ENCODE data around the gene INSC.

Gene INSC

DNA sequence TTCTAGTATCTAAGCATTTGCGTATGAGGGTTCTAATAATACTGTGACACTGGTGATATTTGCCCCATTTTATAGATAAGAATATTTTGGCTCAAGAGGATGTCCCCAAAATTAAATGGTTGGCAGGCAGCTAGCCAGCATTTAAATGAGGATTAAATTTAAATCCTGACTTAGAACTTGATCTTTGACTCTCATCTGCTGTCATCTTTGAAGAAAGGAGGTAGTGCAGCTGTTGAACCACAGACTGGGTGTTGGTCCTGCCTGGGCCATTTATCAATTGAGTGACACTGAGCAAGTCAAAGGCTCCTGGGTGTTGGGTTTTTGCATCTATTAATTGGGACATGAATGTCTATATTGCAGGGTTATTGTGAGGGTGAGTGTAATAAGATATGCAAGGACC lies 112.3 kb downstream of the INSC start:
- DNase-seq = no peak

- no peak for DNase-seq
These were observed 113.7 kb downstream of the INSC start for GRCh38 chr11:15228331-15228849.

GRCh38 chr11:15229069-15229468 lies 114.3 kb downstream of the INSC start:
- no peak for DNase-seq

DNA sequence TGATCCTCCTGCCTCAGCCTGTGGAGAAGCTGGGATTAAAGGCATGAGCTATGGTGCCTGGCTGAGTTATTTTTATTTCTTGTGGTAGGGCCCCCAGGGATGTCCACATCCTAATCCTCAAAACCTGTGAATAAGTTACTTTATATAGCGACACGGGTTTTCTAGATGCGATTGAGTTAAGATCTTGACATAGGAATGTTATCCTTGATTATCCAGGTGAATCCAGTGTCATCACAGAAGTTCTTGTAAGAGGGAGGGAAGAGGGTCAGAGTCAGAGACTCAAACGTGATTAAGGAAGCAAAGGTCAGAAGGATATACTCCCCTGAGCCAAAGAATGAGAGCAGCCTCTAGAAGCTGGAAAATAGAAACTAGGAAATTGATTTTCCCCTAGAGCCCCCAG lies 117.8 kb downstream of the INSC start:
- no peak for DNase-seq

GRCh38 chr11:15233371-15234165 lies 118.8 kb downstream of the INSC start:
- no peak for DNase-seq

DNA sequence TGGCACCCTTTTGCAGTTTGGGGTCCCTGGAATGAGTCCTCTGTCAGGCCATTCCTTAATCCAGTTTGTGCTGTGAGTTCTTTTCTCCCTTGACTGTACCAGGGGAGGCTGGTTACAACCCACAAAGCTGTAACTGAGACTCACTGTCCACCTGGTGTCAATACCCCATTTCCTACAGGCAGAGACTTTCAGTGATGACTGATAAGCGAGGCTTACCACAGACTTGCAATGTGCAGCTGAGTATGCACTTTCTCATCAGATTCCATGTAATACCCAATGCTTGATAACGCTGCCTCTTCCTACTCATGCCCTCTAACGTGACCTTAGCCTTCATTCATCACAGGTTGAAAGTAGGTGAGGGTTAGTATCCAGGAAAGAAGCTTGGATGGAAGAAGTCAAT lies 120.1 kb downstream of the INSC start:
- DNase-seq = no peak

- DNase-seq = no peak
These were observed 121.8 kb downstream of the INSC start for GRCh38 chr11:15236559-15236958.

DNA sequence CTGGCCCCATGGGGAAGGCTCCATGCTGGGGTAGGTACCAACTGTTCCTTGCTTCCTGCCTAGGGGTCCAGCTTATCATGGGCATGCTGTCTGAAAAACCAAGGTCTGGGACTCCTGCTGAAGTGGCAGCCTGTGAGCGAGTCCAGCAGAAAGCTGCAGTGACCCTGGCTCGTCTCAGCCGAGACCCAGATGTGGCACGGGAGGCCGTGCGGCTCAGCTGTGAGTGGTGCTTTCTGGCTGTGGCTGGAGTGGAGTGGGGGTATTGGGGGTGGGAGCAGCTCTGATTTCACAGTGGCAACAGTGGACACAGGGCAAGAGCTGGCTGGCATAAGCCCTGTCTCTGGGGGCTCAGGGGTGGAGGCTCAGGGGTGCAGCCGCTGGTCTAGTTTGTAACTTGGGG lies 124.1 kb downstream of the INSC start:
- no peak for DNase-seq

DNA sequence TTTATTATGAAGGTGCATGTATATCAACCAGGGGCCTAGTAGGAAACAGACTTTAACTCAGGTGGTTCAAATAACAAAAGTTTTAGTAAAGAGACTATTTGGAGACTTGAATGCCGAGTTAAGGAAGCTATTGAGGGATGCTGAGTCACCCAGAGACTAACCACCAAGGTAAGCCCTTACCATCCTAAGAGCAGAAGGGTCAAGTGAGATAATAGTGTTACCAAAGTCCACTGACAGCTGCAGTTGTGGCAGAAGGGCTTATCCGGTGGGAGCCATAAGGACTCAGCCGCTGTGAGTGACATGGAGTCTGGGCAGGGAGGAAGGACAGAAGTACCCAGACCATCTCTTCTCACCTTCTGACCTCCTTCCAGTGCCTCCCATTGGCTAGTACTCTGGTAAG lies 134.0 kb downstream of the INSC start:
- DNase-seq = no peak

DNA sequence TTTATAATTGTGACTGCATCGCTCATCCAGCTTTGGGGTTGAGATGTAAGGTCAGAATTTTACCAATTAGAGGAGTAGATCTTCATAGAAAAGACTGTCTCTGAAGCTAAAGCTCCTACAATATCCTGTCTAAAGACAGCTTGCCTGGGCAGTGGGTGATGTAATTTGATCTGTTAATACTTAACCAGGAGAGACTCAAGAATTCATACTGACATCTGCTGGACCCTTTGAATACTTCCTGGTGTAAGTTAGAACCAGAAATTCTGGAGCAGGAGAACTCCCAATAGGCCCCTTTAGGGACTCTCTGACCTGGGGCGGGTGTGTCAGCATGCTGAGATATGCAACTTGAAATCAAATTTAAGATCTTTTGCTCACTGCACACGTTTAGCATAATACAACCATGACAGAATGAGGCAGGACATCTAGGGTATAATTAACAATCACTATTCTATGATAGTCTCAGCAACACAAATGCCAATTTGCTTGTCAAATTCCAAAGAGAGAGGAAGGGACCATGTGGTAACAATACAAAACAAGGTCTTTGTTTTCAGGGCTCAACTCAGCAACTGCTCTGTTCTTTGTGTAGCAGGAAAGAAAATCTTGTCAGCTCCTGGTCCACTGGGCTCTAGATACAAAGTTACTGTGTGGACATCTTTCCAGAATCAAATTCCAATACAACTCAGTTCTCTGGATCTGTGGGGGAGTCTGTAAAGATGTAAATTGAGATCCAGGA lies 143.9 kb downstream of the INSC start:
- no peak for DNase-seq

- no peak for DNase-seq
These were observed 152.3 kb downstream of the INSC start for GRCh38 chr11:15266999-15267398.

DNA sequence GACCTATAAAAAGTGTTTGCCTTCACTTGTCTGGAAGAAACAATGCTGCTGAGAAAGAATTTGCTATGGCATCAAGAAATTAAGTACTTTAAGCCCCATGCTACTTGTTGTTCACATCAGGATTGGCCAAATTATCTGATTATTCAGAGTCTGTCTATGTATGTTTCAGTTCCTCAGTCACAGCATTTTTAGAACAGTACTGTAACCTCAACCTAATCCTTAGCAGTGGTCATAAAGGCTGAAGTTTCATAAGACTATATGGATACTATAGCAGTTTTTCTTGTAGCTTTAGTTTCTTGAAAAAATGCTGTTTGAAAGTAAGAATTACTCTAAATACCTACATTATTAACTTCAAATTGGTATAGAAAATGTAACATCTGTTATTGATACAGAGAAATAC lies 153.9 kb downstream of the INSC start:
- DNase-seq = no peak

GRCh38 chr11:15275141-15275540 lies 160.4 kb downstream of the INSC start:
- no peak for DNase-seq

GRCh38 chr11:15276621-15277020 lies 161.9 kb downstream of the INSC start:
- no peak for DNase-seq

GRCh38 chr11:15278128-15278527 lies 163.4 kb downstream of the INSC start:
- no peak for DNase-seq

GRCh38 chr11:15280393-15280792 lies 165.7 kb downstream of the INSC start:
- DNase-seq = no peak

DNA sequence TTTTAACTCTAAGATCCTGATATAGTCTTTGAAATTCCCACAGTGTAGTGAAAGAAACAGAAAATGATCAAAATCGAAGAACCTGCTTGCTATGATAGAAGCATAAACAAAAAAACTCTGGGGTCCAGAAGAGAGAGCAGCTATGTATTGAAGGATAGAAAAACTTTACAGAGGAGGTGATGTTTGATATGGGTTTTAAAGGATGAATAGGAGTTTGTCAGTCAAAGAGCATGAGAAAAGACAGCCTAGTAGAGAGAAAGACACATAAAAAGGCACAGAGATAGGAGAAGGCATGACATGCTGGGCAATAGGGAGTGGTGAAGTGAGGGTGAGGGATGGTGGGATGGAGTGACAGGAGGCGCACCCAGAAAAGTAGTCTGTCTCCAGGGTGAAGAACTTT lies 168.0 kb downstream of the INSC start:
- no peak for DNase-seq

- no peak for DNase-seq
These were observed 171.7 kb downstream of the INSC start for GRCh38 chr11:15286465-15286864.

DNA sequence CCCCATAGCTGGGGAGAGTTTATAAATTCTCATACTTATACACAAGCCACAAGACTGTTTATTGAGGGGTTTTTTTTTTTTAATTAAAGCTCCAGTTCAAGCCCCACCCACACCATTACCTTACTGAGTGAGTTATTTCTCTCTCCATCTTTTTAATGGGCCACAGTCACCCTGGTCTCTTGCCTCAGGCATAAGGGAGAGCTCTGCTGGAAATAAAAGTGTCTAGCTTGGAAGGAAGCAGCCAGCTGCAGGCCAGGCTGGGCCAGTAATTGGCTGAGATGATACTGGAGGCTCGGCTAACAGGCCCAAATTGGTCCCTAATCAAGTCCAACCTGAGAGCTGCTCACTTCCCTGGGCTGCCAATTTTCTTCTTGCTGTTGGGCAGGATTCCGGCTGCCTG lies 174.1 kb downstream of the INSC start:
- no peak for DNase-seq

DNA sequence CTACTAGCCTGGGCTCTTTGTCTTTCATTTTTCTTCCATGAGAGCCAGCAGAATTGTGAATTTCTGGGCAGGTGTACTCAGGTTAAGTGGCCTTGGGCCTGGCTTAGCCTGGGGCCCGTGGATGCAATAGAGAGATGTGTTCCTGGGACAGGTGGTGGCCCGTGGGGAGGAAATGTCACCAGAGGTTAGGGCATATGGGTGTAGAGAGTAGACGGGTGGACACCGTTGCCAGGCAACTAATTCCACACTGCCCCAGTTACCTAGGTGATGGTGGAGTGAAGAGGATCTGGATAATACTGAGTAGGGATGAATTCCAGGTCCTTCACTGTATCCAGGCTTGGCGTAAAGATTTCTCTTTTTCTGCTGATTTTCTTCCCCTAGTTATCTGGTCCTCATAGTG lies 175.0 kb downstream of the INSC start:
- no peak for DNase-seq

GRCh38 chr11:15291885-15292284 lies 177.2 kb downstream of the INSC start:
- DNase-seq = no peak

GRCh38 chr11:15293975-15294620 lies 179.4 kb downstream of the INSC start:
- DNase-seq = no peak

DNA sequence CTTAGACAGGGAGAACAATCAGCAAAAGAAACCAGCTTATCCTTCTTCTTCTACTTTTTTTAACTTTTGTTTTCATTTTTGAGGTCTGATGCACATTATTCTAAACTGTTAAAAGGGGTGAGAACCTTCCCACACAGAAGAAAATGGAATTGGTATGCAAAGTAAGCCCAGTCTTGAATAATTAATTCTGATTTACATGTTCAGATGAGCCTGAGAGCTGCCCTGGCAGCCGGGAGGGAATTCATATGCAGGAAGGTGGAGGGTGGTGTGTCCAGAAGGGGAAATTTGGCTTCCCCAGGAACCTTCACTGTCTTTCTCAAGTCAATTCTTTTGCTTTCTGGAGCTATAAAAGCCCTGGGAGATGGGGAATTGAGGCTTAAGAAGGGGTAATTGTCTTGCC lies 181.0 kb downstream of the INSC start:
- DNase-seq = no peak

Measured in stimulated activated CD4-positive, alpha-beta T cell treated with anti-CD3 and anti-CD28 coated beads, Interleukin-1b, Interleukin-23, amount 100 ng/mL, for 48 hours (primary cell).